Testis (tissue), 2 donors: Measurements from ENCODE around the gene RSBN1L.

ENCODE experiments used
- POLR2A ChIP-seq: fragments of 450-650 bp; IDR thresholded peaks from one replicate; pipeline ENCODE4 v1.6.1; 2017; ENCODE audit warnings: antibody characterized with exemption, mild to moderate bottlenecking, moderate library complexity
- TF ChIP-seq, protein P1 (sequence below), 3 experiments: fragments of 450-650 bp in 2 of 3; fragments of 200-600 bp in 1 of 3; sonication (generic) in 1 of 3; IDR thresholded peaks; one replicate each; pipeline ENCODE4 v1.5.1; 2016 to 2019; ENCODE audit warnings: antibody characterized with exemption in 3 of 3, mild to moderate bottlenecking in 2 of 3, moderate library complexity in 1 of 3

DNA sequence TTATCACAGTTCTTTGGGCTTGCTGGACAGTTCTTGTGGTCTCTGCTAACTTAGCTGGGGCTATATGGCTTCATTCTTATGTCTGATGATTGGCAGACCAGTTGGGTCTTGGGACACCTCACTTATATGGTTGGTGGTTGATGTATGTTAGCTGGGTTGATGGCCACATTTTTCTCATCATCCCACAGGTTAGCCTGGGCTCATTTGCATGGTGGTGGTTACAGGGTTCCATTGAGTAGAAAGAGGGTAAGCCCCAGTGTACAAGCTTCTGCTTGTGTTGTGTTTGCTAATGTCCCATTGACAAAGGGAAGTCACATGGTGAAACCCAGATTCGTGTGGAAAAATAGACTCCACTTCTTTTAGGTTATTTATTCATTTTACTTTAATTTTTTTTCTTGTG lies 61.3 kb downstream of the RSBN1L start:
- TF ChIP-seq, protein P1, sequence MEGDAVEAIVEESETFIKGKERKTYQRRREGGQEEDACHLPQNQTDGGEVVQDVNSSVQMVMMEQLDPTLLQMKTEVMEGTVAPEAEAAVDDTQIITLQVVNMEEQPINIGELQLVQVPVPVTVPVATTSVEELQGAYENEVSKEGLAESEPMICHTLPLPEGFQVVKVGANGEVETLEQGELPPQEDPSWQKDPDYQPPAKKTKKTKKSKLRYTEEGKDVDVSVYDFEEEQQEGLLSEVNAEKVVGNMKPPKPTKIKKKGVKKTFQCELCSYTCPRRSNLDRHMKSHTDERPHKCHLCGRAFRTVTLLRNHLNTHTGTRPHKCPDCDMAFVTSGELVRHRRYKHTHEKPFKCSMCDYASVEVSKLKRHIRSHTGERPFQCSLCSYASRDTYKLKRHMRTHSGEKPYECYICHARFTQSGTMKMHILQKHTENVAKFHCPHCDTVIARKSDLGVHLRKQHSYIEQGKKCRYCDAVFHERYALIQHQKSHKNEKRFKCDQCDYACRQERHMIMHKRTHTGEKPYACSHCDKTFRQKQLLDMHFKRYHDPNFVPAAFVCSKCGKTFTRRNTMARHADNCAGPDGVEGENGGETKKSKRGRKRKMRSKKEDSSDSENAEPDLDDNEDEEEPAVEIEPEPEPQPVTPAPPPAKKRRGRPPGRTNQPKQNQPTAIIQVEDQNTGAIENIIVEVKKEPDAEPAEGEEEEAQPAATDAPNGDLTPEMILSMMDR (IDR thresholded peaks at IDR 0.05) = no peak
- TF ChIP-seq POLR2A = no peak
